Tibial nerve (tissue), 3 donors: ENCODE results near the gene C17orf58.

Experiments used
- CTCF ChIP-seq, 5 experiments: fragments of 200-600 bp in 3 of 5; fragments of 450-650 bp in 2 of 5; sonication (generic) in 3 of 5; IDR thresholded peaks; one replicate each; pipeline ENCODE4 v1.5.1; 2016 to 2019; ENCODE audit warnings: antibody characterized with exemption in 5 of 5, mild to moderate bottlenecking in 3 of 5, moderate library complexity in 2 of 5
- POLR2A ChIP-seq, 2 donors: fragments of 450-650 bp; IDR thresholded peaks; one replicate each; pipeline ENCODE4 v1.6.1; 2017; ENCODE audit warnings: antibody characterized with exemption in 2 of 2, mild to moderate bottlenecking in 2 of 2, moderate library complexity in 2 of 2

- TF ChIP-seq CTCF (IDR thresholded peaks at IDR 0.05) (no peak), POLR2A (IDR thresholded peaks at IDR 0.05) (no peak)
Measured at GRCh38 chr17:68020409-68020756, 24.1 kb upstream of the C17orf58 start.
